ENCODE results near the gene ATF6. TPM values are rescaled to one million over a fixed set of nuclear protein-coding genes. Genes with fewer than 3 reads are reported as not detected.

Gene ATF6
- total and polyA plus RNA-seq, 9 of the 15 experiments (the other 6 are each of a cell fraction or from before 2014, with no cell fraction given) = 11.7 to 32.4 (median 20.4) TPM

DNA sequence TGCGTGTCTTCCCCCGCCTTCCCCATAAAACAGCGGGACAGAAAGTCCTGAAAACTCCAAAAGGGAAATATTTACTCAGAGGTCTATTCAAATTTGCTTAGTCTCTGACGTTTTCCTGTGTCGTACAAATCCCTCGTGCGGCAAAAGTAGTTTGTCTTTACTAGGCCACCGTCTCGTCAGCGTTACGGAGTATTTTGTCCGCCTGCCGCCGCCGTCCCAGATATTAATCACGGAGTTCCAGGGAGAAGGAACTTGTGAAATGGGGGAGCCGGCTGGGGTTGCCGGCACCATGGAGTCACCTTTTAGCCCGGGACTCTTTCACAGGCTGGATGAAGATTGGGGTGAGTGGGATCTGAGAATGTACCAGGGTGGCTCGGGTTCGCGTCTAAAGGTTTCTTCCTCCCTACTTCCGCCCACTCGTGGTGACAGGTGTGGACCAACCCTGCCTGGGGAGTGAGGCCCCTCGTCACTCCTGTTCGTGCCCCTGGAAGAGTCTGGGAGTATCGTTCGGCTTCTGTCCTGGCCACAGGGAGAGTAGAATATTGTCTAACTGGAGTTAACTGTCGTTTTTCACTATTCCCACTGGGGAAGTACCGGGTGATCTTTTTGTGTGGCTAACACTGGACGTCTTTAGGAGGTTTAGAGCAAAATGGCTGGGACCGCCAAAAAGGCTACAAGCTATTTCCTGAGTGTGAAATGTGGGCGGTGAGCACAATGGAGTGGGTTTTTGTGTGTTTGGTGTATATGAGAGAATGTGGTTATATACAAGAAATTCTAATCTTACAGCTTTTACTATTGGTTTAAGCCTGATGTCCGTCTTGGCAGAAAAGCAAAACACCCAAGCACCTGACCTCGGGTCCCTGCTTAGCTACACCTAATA, at the start of gene ATF6 (continued):
- peak; percentile 67 for TF ChIP-seq E2F8 (IDR thresholded peaks at IDR 0.05; ENCODE audit: low read depth, partially characterized antibody)
- TF ChIP-seq HNRNPK (IDR thresholded peaks at IDR 0.05; ENCODE audit: low read depth, low read length, poor library complexity, severe bottlenecking) = no peak
- peak; percentile 38; the same call in 1 of the 2 replicates for TF ChIP-seq ZNF76 (CRISPR knock-in tag; IDR thresholded peaks at IDR 0.05; ENCODE audit: borderline replicate concordance)
- TF ChIP-seq ETV6 (IDR thresholded peaks at IDR 0.05; ENCODE audit: borderline replicate concordance in 1 of 2, low read depth in 2 of 2, low read length in 1 of 2) = peak in 1 of 2 experiments; percentile 24; a peak in 2 of 4 replicates
- TF ChIP-seq ETV6 (CRISPR knock-in tag; IDR thresholded peaks at IDR 0.05; ENCODE audit: borderline replicate concordance) = no peak
- peak in 1 of 2 experiments; percentile 53; a peak in 2 of 4 replicates for TF ChIP-seq RCOR1 (IDR thresholded peaks at IDR 0.05; ENCODE audit: borderline replicate concordance in 1 of 2, low read depth in 2 of 2, low read length in 2 of 2)
- TF ChIP-seq ZNF282 (CRISPR knock-in tag; IDR thresholded peaks at IDR 0.05) = no peak
- TF ChIP-seq ZNF280B (CRISPR knock-in tag; IDR thresholded peaks at IDR 0.05) = no peak
- TF ChIP-seq ZNF384 (IDR thresholded peaks at IDR 0.05; ENCODE audit: low read depth, low read length) = no peak
- no peak for TF ChIP-seq KDM4B (IDR thresholded peaks at IDR 0.05; ENCODE audit: borderline replicate concordance in 2 of 2, low read depth in 1 of 2)
- no peak for TF ChIP-seq ILK (tag; IDR thresholded peaks at IDR 0.05; ENCODE audit: borderline replicate concordance, low read depth)
- no peak for TF ChIP-seq ZHX1 (conservative IDR thresholded peaks at IDR 0.05; ENCODE audit: low read length)
- peak; percentile 90 for TF ChIP-seq TAF1 (IDR thresholded peaks at IDR 0.05; ENCODE audit: control insufficient read depth, extremely low read depth, insufficient read depth, low read length, severe bottlenecking)
- no peak for TF ChIP-seq SETDB1 (IDR thresholded peaks at IDR 0.05; ENCODE audit: low read length)
- TF ChIP-seq IRF9 (tag; IDR thresholded peaks at IDR 0.05) = no peak
- no peak for TF ChIP-seq KDM1A (IDR thresholded peaks at IDR 0.05)
- no peak for TF ChIP-seq CCNT2 (IDR thresholded peaks at IDR 0.05; ENCODE audit: borderline replicate concordance, extremely low read depth, insufficient read length, low read depth, low read length)
- TF ChIP-seq TARDBP (IDR thresholded peaks at IDR 0.05) = no peak; the same call in 1 of the 2 replicates
